DMS53 treated with DMSO at 0.1 percent for 48 hours (cell line): ENCODE results near the gene KCTD21.
A peak's percentile ranks its signal among the peaks of the same experiment; 100 is the strongest.

Source experiments
- DNase-seq: peaks from one replicate; lab custom pipeline; 2025; ENCODE audit not compliant: unreplicated experiment; lab: John Stamatoyannopoulos, UW

KCTD21 gene

DNA sequence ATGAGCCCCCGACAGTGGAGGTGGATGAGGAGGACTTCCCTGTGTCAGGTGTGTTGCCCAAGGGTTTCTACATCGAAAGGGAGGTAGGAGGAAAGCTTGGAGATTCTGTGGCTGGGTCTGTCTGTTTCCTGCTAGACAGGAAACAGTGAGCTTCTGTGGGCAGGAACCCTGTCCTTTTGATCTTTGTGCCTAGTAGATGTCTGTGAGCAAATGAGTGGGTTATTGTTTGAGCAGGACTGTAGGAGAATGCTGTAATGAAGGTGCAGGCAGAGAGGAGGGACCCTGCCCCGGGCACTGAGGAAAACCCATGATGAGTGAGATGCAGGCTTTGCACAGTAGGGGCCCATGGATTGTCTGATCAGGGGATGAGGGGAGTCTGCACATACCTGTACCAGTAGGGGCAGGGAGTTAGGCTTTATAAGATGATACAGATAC, 14.3 kb upstream of the KCTD21 start:
- DNase-seq, result no peak

DNA sequence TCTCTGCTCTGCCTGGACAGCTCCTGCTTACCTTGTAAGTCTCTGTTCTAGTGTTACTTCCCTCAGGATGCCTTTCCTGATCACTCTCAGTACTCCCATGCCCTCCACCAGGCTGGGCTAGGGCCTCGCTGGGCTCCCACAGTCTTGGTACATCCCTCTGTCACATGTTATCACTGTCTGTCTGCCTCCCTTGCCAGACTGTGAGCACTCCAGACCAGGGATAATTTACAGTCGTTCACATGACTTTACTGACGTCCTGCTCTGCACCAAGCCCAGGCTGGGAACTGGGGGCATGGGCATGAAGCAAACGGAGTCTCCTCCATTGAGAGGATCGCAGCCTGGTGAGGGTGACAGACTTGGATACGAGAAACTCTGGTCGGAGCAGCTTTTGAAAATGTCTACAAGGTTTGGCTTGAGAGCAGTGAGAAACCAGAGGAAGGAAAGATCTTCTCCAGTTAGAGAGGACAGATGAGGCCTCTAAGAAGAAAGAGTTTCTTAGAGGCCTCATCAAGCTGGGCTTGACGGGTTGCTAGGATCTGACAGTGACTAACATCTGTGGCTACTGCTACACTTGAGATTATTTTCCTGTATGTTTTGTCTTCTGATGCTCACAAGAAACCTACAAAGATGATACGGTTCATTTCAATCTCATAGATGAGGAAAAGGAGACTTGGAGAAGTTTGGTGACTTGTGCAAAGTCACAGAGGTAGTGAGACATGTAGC, 12.8 kb upstream of the KCTD21 start:
- DNase-seq, result no peak

DNA sequence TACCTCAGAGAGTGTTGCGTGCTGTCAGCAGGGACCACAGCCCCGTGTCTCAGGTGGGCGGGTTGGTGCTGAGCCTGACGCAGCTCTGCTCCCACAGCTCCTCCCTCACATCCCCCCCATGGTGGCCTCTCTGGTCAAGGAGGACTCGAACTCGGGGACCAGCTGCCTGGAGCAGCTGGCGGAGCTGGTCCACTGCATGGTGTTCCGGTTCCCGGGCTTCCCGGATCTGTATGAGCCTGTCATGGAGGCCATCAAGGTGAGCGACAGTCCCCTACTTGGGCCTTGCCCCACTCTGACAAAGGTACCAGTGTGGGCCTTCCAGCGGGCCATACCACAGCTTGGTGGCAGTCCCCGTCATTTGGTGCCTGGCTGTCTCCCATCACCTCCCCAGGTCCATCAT, 12.1 kb upstream of the KCTD21 start:
- no peak for DNase-seq

DNA sequence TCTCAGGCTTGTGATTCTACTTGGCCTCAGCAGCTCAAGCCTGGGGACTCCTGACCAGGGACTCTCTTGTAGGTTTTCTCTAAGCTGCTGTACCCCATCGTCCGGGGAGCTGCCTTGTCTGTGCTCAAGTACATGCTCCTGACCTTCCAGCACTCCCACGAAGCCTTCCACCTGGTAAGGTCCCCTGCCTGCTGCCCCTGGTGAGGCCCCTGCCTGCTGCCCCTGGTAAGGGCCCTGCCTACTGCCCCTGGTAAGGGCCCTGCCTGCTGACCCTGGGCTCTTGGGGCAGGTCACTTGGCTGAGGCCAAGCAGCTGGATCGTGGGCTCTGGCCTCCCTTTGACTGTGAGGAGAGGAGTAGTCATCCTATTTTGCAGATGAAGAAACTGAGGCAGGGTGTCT, 11.6 kb upstream of the KCTD21 start:
- DNase-seq, result no peak

DNA sequence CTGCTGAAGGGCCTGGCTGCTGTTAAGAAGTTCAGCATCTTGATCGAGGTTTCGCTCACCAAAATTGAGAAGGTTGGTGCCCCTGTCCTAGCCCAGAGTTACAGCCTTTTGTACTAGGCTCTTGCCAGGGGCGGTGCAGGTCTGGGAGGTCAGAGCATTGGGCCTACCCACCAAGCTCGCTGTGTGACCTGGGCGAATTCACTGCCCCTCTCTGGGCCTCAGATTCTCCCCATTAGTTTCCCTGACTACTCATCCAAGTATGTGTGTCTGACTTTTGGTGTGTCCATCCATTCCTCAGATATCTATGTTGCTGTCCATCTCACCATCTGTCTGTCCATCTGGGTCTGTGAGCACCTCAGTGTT, 11.2 kb upstream of the KCTD21 start:
- DNase-seq, result no peak

DNA sequence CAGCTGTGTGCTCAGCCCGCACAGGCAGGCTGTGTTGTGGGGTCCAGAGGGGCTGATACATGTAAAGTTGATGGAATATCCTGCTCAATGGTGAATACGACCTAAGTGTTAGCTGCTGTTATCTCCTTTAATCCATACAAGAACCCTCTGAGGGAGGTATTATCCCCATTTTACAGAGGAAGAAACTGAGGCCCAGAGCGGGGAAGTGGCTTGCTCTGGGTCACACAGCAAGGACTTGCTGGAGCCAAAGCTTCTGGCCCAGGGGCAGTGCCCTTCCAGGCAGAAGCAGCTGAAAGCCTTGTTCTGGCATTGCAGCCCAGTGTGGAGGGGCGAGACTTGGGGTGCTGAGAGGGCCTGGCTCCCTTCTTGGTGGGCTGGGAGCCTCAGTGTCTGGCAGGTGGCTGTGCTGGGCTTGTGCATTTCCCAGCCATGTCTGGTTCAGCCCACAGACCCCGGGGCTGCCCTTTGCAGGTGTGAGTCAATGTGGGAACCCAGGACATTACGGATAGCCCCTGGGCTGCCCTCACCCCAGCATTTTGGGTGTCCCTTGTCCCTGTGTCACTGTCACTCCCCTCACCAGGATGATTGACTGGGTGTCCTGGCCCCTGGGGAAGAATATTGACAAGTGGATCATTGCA, 10.7 kb upstream of the KCTD21 start:
- DNase-seq, result no peak

DNA sequence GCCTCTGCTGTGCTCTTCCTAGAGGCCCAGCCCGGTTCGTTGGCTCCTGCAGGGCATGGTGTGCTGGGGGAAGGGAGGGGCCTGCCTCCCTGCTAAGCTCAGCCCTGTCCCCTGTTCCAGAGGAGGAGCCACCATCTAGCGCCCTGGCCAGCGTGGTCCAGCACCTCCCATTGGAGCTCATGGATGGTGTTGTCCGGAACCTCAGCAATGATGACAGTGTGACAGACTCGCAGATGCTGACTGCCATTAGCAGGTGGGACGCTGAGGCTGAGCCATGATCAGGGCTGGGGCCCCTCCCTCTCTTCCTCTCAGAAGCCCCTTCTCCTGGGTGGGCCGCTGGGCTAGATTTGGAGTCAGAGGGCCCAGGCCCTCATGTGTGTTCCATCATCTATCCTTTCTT, 9.4 kb upstream of the KCTD21 start:
- DNase-seq, result no peak

DNA sequence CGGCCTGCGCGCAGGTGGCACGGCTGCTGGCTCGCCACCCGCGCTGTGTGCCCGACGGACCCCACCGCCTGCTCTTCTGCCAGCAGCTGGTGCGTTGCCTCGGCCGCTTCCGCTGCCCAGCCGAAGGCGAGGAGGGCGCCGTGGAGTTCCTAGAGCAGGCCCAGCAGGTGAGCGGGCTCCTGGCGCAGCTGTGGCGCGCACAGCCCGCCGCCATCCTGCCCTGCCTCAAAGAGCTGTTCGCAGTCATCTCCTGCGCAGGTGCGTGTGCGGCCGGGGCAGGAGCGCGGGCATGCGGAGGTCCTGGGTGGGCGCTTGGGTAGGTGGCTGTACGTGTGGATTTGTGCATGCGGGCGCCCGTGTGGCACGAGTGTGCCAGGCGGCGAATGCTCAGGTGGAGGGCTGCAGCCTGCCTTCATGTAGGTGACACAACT, 8.2 kb upstream of the KCTD21 start:
- DNase-seq, result no peak

DNA sequence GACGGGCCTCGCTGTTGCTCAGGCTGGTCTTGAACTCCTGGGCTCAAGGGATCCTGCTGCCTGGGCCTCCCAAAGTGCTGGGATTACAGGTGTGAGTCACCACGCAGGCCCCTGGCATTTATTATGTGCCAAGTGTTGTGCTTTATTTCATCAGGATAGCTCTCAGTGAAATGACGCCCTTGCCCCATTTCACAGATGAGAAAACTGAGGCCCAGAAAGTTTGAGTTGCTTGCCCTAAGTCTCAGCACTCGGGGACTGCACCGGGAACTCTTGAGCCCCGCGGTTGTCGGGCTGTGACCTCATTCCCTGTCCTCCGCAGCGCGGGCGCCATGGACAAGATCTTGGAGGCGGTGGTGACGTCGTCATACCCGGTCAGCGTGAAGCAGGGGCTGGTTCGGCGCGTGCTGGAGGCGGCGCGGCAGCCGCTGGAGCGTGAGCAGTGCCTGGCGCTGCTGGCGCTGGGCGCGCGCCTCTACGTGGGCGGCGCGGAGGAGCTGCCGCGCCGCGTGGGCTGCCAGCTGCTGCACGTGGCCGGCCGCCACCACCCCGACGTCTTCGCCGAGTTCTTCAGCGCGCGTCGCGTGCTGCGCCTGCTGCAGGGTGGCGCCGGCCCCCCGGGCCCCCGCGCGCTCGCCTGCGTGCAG, 7.6 kb upstream of the KCTD21 start:
- no peak for DNase-seq

DNA sequence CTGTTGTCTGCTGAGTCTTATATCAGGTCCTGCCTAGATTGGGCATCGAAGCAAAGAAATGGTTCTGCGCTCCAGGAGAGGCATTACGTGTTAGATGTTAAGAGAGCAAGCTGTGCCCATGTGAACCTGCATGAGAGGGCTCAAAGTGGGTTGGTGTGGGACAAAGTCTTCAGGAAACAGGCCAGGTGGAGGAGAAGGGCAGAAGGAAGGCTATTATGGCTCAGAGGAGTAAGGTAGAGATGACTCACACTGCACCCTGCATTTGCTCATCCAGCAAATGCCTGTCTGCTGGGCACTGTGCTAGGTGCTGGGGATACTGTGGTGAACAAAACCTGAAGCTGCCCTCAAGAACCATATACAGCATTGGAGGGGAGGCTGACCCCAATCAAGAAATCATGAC, 6.1 kb upstream of the KCTD21 start:
- no peak for DNase-seq

DNA sequence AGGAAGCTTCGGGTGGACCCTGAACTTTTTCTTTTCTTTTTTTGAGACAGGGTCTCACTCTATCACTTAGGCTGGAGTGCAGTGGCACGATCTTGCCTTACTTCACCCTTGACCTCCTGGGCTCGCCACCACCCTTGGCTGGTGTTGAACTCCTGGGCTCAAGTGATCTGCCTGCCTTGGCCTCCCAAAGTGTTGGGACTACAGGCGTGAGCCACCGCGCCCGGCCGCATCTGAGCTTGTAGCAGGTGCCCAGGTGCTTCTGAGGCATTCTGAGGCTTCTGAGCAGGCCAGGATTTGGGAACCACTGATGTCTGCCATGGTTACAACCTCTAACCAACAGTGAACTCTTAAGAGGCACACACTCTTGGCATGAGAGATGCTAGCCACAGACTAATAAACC, 5.4 kb upstream of the KCTD21 start:
- no peak for DNase-seq

DNA sequence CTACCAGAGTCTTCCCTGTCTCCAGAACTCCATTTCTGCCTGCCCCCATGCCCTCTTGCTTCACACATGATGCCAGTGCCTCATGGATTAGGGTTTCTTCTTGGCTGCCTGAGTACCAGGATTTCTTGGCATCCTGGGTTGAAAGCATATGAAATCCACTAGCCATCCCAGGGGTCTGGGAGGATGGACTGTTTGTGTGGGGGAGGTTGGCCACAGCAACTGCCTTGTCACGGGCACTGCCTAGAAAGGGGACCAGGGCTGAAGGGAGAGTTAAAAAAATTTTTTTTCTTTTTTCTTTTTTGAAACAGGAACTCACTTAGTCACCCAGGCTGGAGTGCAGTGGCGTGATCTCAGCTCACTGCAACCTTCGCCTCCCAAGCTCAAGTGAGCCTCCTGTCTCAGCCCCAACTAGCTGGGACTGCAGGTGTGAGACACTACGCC, 4.5 kb upstream of the KCTD21 start:
- no peak for DNase-seq

DNA sequence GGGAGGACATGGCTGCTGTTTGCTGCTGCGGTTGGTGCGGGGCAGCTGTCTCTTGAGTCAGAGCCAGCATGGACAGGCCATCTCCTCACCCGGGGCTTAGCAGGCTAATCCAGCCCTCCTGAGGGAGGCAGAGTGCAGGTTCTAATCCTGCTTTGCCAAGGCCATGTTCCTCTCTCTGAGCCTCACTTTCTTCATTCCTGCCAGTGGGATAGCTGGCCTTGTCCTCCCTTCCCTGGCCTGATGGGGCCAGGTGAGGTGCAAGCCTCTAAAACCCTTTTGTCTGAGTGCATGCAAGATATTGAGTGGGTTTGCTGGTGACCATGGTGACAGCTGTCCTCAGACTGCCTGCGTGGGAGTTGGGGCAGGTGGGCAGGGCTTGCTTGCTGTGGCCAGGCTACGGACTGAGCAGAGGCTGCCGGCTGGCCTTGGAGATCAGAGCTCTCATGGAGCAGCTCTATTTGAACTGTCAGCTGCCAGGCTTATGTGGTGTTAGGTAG, 3.8 kb upstream of the KCTD21 start:
- no peak for DNase-seq

DNA sequence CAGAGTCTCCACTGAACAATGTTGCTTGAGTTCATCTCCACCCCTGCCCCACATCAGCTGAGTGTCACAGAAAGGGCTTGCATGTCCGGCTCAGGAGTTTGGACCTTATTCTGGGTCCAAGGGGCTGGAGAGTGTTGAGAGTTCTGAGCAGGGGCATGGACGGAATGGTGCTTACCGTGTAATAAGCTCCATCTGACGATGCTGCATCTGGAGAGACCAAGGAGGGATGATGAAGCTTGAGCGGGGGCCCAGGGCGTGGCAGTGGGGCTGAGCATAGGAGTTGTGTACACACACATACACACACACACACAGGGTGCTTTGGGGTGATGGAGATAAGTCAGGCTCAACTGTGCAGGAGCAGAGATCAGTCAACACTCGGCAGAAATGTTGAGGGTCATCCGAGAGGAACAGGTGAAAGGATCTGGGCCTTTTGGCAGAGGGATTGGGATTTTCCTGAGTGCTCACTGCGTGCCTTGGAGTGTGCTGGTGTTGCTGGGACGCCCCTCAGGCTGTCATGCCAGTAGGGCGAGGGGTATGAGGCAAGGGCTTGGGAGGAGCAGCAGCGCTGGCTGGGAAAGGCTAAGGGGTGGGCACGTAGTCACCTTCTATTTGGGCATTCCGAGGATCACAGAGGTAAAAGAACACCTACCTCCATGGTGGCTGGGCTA, 2.6 kb upstream of the KCTD21 start:
- no peak for DNase-seq

DNA sequence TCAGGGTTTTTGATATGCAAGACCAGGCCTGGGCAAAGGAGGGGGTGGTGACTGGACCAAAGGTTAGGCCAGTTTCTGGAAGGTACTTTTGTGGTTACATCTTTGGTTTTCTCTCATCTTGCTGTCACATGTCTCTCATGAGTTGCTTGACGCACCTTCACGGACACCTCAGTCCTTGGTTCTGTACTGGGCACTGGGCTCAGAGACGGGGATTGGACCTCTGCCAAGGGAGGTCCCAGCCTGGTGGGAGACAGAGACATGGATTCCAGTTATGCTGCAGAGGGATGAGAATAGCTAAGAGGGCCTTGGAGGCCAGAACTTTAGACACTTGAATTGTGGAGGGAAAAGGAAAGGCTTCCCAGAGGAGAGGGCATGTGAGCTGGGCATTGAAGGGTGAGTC, 1.9 kb upstream of the KCTD21 start:
- DNase-seq, result no peak

DNA sequence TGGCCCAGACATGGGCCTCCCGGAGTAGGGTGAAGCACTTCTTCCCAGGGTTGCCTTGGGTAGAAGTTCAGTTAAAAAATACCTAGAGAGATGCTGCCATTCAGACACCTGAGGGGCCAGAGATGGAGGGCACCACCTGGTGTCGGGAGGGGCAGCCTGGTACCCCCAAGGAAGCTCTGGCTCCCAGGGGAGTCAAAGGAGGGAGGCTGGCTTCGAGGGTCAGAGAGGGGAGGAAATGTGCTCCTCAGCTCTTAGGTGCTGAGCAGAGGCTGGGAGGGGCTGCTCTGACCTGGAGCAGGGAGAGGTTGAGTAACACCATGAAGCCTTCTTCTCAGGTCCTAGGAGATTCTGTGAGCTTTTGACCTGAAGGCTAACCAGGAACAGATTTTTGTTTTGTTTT, 1.4 kb upstream of the KCTD21 start:
- DNase-seq, result no peak

DNA sequence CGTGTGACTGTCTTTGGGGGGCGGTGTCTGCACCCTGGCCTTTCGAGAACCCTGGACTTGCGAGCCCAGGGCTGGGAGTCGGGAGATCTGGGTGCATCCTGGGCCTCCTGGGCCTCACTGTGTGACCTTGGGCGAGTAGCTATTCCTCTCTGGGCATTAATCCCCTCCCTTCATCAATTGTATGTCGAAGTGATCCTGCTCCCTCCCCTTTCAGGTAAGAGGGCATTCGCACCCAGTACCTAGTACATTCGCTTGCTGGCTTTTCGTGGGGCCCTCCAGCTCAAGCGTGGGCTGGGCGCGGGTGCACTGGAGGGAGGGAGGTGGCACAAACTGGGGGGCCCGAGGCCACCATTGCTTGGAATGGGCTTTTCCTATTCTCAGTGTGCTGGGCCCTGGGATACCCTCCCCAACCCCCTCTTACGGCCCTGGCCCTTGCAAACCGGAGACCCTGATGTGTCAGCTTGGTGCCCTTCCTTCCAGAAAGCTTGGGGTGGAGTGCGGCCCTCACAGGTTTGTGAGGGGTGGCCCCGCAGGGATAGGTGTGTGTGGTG, 823 bp upstream of the KCTD21 start:
- DNase-seq, result no peak

DNA sequence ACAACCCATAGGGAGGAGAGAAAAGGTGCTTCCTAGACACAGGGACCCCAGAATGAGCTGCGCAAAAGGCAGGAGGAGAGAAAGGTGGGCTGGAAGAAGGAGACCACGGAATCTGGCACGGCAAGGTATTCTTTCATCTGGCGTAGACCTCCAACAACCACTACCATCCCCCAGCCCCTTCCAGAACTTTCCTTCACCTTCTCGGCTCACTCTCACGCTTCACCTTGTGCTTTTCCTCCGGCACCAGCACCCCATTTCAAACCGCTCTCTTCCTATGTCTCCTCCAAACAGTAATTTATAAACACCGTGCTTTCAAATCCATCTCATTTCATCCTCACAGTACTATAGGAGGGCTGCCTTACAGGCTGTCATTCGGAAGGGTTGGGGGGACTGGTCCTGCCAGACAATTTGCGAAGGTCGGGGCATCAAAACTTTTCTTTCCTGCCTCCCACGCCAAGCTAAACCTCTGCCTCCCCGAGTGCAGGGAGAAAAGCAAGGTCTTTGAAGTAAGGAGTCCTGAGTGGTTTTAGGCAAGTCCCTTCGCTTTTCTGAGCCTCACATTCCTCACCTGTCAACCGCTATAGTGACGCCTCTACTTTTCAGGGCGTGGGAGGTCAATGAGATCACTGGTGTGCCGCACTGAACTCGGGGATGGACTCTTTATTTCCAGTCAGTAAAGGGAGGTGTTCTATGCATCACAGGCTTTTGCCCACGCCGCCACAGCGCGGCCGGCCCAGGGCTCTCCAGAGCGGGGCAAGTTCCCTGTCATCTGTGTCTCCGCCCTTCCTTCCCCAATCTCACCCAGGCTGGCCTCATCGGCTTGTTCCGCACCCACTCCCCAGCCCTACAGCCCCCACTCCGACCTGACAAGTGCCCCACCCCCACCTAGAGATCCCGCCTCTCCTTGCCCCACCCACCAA, 800 bp downstream of the KCTD21 start:
- DNase-seq, result peak; percentile 59

DNA sequence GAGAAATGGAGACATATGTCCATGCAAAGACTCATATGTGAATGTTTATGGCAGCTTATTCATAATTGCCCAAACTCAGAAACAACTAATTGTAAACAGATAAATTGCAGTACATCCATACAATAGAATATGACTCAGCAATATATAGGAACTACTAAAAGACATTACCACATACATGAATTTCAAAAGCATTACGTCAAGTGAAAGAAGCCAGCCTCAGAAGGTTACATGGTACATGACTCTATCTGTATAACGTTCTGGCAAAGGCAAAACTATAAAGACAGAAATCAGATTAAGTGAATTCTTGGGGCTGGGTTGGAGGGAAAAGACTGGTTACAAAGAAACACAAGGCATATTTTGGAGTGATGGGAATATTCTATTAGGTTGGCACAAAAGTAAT, 7.2 kb downstream of the KCTD21 start:
- DNase-seq, result no peak

DNA sequence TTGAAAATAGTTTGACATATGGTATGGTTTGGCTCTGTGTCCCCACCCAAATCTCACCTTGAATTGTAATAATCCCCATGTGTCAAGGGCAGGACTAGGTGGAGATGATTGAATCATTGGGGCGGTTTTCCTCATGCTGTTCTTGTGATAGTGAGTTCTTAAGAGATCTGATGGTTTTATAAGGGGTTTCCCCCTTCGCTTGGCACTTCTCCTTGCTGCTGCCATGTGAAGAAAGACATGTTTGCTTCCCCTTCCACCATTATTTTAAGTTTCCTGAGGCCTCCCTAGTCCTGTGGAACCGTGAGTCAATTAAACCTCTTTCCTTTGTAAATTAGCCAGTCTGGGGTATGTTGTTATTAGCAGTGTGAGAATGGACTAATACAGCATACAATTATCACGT, 7.7 kb downstream of the KCTD21 start:
- DNase-seq, result no peak
